Activated CD4-positive, alpha-beta memory T cell treated with anti-CD3 and anti-CD28 coated beads, Interleukin-2, amount 10 ng/mL, durations not matched to agents 7 days and 5 days (primary cell): ENCODE measurements around the gene LRPAP1. TPM values are rescaled to one million over a fixed set of nuclear protein-coding genes. Genes with fewer than 3 reads are reported as not detected.
"Not testable (repeated sequence)": the region's sequence is repeated elsewhere in the genome, so short reads cannot be mapped to it uniquely, and the experiment has no call there.

Experiments
- CTCF ChIA-PET: fragments of 350-600 bp; sonication (Branson Sonifier 250); formaldehyde crosslinking; loops from one replicate; lab custom pipeline; 2021; ENCODE audit warnings: antibody characterized with exemption, inconsistent platforms; lab: Charles Lee
- POLR2A ChIA-PET: fragments of 350-600 bp; sonication (Branson Sonifier 250); formaldehyde crosslinking; loops from one replicate; lab custom pipeline; 2021; ENCODE audit warnings: antibody characterized with exemption; lab: Charles Lee
- DNase-seq: peaks from one replicate; pipeline ENCODE4 v3.0.0-alpha.2; 2020
- H3K27ac Mint-ChIP-seq: one replicate; pipeline ENCODE4 v1.8.0; 2021; ENCODE audit warnings: mild to moderate bottlenecking, mixed read lengths
- H3K27me3 Mint-ChIP-seq: one replicate; pipeline ENCODE4 v1.8.0; 2021; ENCODE audit warnings: mixed read lengths
- H3K36me3 Mint-ChIP-seq: one replicate; pipeline ENCODE4 v1.8.0; 2021; ENCODE audit warnings: low read depth, mixed read lengths
- H3K4me1 Mint-ChIP-seq: one replicate; pipeline ENCODE4 v1.8.0; 2021; ENCODE audit warnings: mixed read lengths
- H3K4me3 Mint-ChIP-seq: one replicate; pipeline ENCODE4 v1.8.0; 2021; ENCODE audit warnings: mild to moderate bottlenecking, mixed read lengths
- H3K9me3 Mint-ChIP-seq: one replicate; pipeline ENCODE4 v1.8.0; 2021; ENCODE audit warnings: mixed read lengths
- total RNA-seq, 2 experiments: library from RNA; stranded (reverse); gene quantifications; one replicate each; pipeline ENCODE4 v1.2.3, GENCODE V29; 2021

Gene LRPAP1
- total RNA-seq, 2 experiments from 2014 or later, result 71.0 to 72.3 TPM

GRCh38 chr4:3516836-3517730 lies 15.1 kb downstream of the LRPAP1 start:
- Mint-ChIP-seq H3K27me3 (no peaks in the 10 kb centered on the region), H3K9me3 (no peaks in the 10 kb centered on the region), H3K27ac (no peak overlapping the region), H3K4me1 (no peaks in the 10 kb centered on the region), H3K4me3 (no peak overlapping the region), H3K36me3 (peaks cover 50% of the 10 kb centered on the region)
- ChIA-PET CTCF (no interaction called here), POLR2A (no interaction called here)
- no peak for DNase-seq

GRCh38 chr4:3516061-3516835 lies 16.0 kb downstream of the LRPAP1 start:
- Mint-ChIP-seq H3K27ac (no peak overlapping the region), H3K36me3 (peaks cover 51% of the 10 kb centered on the region), H3K27me3 (no peaks in the 10 kb centered on the region), H3K4me3 (no peak overlapping the region), H3K9me3 (no peaks in the 10 kb centered on the region), H3K4me1 (no peaks in the 10 kb centered on the region)
- CTCF ChIA-PET, result interaction anchor here (0.9 kb wide), 1 partner anchor 35 kb away, joined by 3 read pairs; no protein-coding TSS in a partner anchor
- no peak for DNase-seq
- POLR2A ChIA-PET, result no interaction called here

- Mint-ChIP-seq H3K4me1 (no peaks in the 10 kb centered on the region), H3K4me3 (no peak overlapping the region), H3K27me3 (no peaks in the 10 kb centered on the region), H3K9me3 (no peaks in the 10 kb centered on the region), H3K36me3 (peaks cover 54% of the 10 kb centered on the region), H3K27ac (no peak overlapping the region)
- CTCF ChIA-PET, result interaction anchor here (0.9 kb wide), 1 partner anchor 35 kb away, joined by 3 read pairs; no protein-coding TSS in a partner anchor
- DNase-seq, result no peak
- POLR2A ChIA-PET, result no interaction called here
These were observed 16.6 kb downstream of the LRPAP1 start for GRCh38 chr4:3515646-3516045.

- Mint-ChIP-seq H3K4me1 (no peaks in the 10 kb centered on the region), H3K27ac (no peak overlapping the region), H3K36me3 (peaks cover 50% of the 10 kb centered on the region), H3K27me3 (no peaks in the 10 kb centered on the region), H3K9me3 (no peaks in the 10 kb centered on the region), H3K4me3 (no peak overlapping the region)
- ChIA-PET POLR2A (no interaction called here), CTCF (interaction anchor here (0.9 kb wide), 1 partner anchor 34 kb away, joined by 3 read pairs; no protein-coding TSS in a partner anchor)
- DNase-seq, result no peak
These were observed 17.3 kb downstream of the LRPAP1 start for GRCh38 chr4:3514806-3515501.

- Mint-ChIP-seq H3K27ac (no peak overlapping the region), H3K9me3 (no peaks in the 10 kb centered on the region), H3K27me3 (no peaks in the 10 kb centered on the region), H3K4me1 (no peaks in the 10 kb centered on the region), H3K36me3 (peaks cover 49% of the 10 kb centered on the region), H3K4me3 (no peak overlapping the region)
- POLR2A ChIA-PET, result no interaction called here
- CTCF ChIA-PET, result no interaction called here
- no peak for DNase-seq
These were observed 17.9 kb downstream of the LRPAP1 start for GRCh38 chr4:3514221-3514780.

- ChIA-PET POLR2A (interaction anchor here (1.0 kb wide), 1 partner anchor 18 kb away, joined by 3 read pairs; the partner anchor contains the start of gene LRPAP1), CTCF (interaction anchor here (0.9 kb wide), 1 partner anchor 33 kb away, joined by 3 read pairs; no protein-coding TSS in a partner anchor)
- Mint-ChIP-seq H3K9me3 (no peaks in the 10 kb centered on the region), H3K4me1 (no peaks in the 10 kb centered on the region), H3K27me3 (no peaks in the 10 kb centered on the region), H3K4me3 (no peak overlapping the region), H3K36me3 (peaks cover 50% of the 10 kb centered on the region), H3K27ac (no peak overlapping the region)
- DNase-seq, result no peak
These were observed 18.4 kb downstream of the LRPAP1 start for GRCh38 chr4:3513807-3514206.

GRCh38 chr4:3512719-3513118 lies 19.5 kb downstream of the LRPAP1 start:
- H3K27me3 Mint-ChIP-seq, result no peaks in the 10 kb centered on the region
- POLR2A ChIA-PET, result no interaction called here
- no peak for DNase-seq
- H3K36me3 Mint-ChIP-seq, result peaks cover 58% of the 10 kb centered on the region
- no peak overlapping the region for H3K4me3 Mint-ChIP-seq
- H3K9me3 Mint-ChIP-seq, result no peaks in the 10 kb centered on the region
- CTCF ChIA-PET, result no interaction called here
- peaks cover 2% of the 10 kb centered on the region for H3K4me1 Mint-ChIP-seq
- H3K27ac Mint-ChIP-seq, result no peak overlapping the region

- H3K27ac Mint-ChIP-seq, result no peak overlapping the region
- no peak overlapping the region for H3K4me3 Mint-ChIP-seq
- H3K36me3 Mint-ChIP-seq, result peaks cover 58% of the 10 kb centered on the region
- H3K9me3 Mint-ChIP-seq, result no peaks in the 10 kb centered on the region
- DNase-seq, result no peak
- H3K4me1 Mint-ChIP-seq, result peaks cover 2% of the 10 kb centered on the region
- POLR2A ChIA-PET, result no interaction called here
- CTCF ChIA-PET, result no interaction called here
- H3K27me3 Mint-ChIP-seq, result no peaks in the 10 kb centered on the region
These were observed 19.9 kb downstream of the LRPAP1 start for GRCh38 chr4:3512279-3512678.

- H3K4me3 Mint-ChIP-seq, H3K27ac Mint-ChIP-seq, CTCF ChIA-PET, H3K4me1 Mint-ChIP-seq, DNase-seq, H3K9me3 Mint-ChIP-seq, POLR2A ChIA-PET, H3K27me3 Mint-ChIP-seq: not testable (repeated sequence)
- H3K36me3 Mint-ChIP-seq, result peaks cover 56% of the 10 kb centered on the region
These were observed 20.6 kb downstream of the LRPAP1 start for GRCh38 chr4:3511601-3512000.

- ChIA-PET POLR2A (no interaction called here), CTCF (no interaction called here)
- no peaks in the 10 kb centered on the region for H3K27me3 Mint-ChIP-seq
- no peak overlapping the region for H3K27ac Mint-ChIP-seq
- H3K4me3 Mint-ChIP-seq, result no peak overlapping the region
- peaks cover 56% of the 10 kb centered on the region for H3K36me3 Mint-ChIP-seq
- DNase-seq, result no peak
- H3K4me1 Mint-ChIP-seq, result peaks cover 2% of the 10 kb centered on the region
- no peaks in the 10 kb centered on the region for H3K9me3 Mint-ChIP-seq
These were observed 21.0 kb downstream of the LRPAP1 start for GRCh38 chr4:3511187-3511586.

- POLR2A ChIA-PET, result no interaction called here
- no peaks in the 10 kb centered on the region for H3K9me3 Mint-ChIP-seq
- no peaks in the 10 kb centered on the region for H3K27me3 Mint-ChIP-seq
- H3K27ac Mint-ChIP-seq, result no peak overlapping the region
- DNase-seq, result no peak
- H3K36me3 Mint-ChIP-seq, result peaks cover 51% of the 10 kb centered on the region
- H3K4me1 Mint-ChIP-seq, result peaks cover 2% of the 10 kb centered on the region
- H3K4me3 Mint-ChIP-seq, result no peak overlapping the region
- CTCF ChIA-PET, result no interaction called here
These were observed 21.7 kb downstream of the LRPAP1 start for GRCh38 chr4:3510481-3510880.

GRCh38 chr4:3508542-3508941 lies 23.7 kb downstream of the LRPAP1 start:
- POLR2A ChIA-PET, result no interaction called here
- H3K36me3 Mint-ChIP-seq, result peaks cover 44% of the 10 kb centered on the region
- no peak for DNase-seq
- CTCF ChIA-PET, result no interaction called here
- H3K4me1 Mint-ChIP-seq, result peaks cover 7% of the 10 kb centered on the region
- no peaks in the 10 kb centered on the region for H3K27me3 Mint-ChIP-seq
- no peak overlapping the region for H3K4me3 Mint-ChIP-seq
- no peaks in the 10 kb centered on the region for H3K9me3 Mint-ChIP-seq
- no peak overlapping the region for H3K27ac Mint-ChIP-seq
